ENCODE data around the gene ANKRD33. TPM values are rescaled to one million over a fixed set of nuclear protein-coding genes. Genes with fewer than 3 reads are reported as not detected.

The ANKRD33 gene
- total RNA-seq, 1 experiment from 2014 or later: not detected

DNA sequence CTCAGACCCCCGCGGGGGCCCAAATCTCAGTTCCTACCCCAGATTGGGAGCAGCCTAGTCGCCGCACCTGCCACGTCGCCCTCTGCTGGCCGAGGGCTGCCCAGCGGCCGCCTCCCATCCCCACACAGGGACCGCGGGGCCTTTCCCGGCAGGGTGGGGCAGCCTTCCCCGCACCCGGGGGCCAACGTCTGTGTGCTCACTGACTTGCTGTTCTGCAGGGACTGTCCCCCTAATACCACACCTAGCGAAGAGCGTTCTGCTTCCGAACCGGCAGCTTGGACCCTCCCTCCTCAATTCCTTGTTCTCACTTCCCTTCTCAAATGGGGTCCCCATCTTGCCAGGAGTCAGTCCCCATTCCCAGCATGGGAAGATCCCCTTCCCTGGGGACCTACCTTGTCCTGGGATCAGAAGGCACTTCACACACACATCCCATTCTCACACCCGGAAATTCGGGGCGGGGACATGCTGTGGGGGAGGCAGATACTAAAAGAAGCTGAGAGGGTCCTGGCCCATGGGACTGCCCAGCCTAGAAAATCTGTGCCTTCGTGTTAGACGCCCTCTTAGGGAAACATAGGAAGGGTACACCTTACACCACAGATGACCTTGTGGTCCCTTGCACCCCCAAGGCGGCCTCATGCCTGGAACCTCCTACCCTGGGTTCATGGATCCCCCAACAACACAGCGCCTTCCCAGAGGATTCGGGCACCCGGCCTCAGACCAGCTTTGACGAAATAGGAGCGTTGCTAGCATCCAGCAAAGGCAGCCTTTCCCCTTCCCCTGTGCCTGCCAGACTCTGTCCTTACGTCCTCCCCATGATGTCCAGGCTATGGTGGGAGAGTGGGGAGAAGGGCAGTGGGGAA lies 35.8 kb downstream of the ANKRD33 start:
- H3K9me3 ChIP-seq (ENCODE audit: low read depth, low read length, poor library complexity, severe bottlenecking): no peaks in the 10 kb centered on the region

DNA sequence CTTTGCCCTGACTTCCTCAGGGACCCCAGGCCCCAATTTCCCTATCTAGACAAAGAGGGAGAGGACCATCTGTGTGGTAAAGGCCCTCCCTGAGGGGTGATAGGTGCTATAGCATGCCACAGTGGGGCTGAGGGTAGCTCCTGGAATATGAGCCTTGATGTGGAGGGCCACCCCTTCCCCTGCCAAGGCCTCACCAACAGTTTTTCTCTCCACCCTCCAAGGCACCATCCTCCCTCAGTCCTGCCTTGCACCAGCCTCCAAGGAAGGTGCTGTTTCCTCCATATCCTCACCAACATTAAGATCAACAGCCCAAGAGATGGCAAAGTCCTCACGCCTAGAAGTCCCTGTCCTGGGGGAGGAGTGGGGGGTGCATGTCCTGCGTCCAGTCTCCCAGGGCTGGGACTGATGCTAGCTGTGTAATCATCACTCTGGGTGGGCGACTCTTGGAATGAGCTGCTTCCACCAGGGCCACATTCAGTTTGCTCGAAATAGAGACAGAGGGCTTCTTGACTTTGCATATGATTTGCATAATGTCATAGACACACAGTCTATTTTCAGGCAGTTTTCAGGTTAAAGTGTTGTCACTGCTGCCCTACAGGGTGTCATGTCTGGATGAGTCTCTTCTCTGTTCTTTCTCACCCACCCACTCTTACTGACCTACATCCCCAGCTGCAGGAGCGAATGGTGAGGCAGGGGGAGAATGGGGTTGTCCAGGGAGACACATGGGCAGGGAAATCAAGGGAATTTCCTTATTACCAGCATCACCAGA lies 36.8 kb downstream of the ANKRD33 start:
- no peak overlapping the region for H3K27ac ChIP-seq (ENCODE audit: low read depth, low read length, poor library complexity, severe bottlenecking)
- no peaks in the 10 kb centered on the region for H3K27me3 ChIP-seq (replicated peaks; ENCODE audit: insufficient read depth, low read depth, low read length, poor library complexity)
- no peak for DNase-seq (ENCODE audit: low spot score)
- no peak overlapping the region for H3K4me3 ChIP-seq (ENCODE audit: low read depth, low read length, poor library complexity, severe bottlenecking)
- no peaks in the 10 kb centered on the region for H3K36me3 ChIP-seq (ENCODE audit: insufficient read depth, low read length, poor library complexity, severe bottlenecking)
- CTCF ChIA-PET: no interaction called here
- POLR2A ChIA-PET (ENCODE audit: low non-redundant PET): interaction anchor here (0.5 kb wide), 1 partner anchor 503 kb away, joined by 3 read pairs; no protein-coding TSS in a partner anchor
- H3K9me3 ChIP-seq (ENCODE audit: low read depth, low read length, poor library complexity, severe bottlenecking): no peaks in the 10 kb centered on the region
- H3K4me1 ChIP-seq (ENCODE audit: insufficient read depth, low read length, poor library complexity, severe bottlenecking): no peaks in the 10 kb centered on the region
- intact Hi-C loops (cut with micrococcal nuclease; ENCODE audit: unreplicated experiment): no loop called here
- TF ChIP-seq, protein P1, sequence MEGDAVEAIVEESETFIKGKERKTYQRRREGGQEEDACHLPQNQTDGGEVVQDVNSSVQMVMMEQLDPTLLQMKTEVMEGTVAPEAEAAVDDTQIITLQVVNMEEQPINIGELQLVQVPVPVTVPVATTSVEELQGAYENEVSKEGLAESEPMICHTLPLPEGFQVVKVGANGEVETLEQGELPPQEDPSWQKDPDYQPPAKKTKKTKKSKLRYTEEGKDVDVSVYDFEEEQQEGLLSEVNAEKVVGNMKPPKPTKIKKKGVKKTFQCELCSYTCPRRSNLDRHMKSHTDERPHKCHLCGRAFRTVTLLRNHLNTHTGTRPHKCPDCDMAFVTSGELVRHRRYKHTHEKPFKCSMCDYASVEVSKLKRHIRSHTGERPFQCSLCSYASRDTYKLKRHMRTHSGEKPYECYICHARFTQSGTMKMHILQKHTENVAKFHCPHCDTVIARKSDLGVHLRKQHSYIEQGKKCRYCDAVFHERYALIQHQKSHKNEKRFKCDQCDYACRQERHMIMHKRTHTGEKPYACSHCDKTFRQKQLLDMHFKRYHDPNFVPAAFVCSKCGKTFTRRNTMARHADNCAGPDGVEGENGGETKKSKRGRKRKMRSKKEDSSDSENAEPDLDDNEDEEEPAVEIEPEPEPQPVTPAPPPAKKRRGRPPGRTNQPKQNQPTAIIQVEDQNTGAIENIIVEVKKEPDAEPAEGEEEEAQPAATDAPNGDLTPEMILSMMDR (conservative IDR thresholded peaks at IDR 0.05; ENCODE audit: low read depth, low read length): no peak
- TF ChIP-seq EZH2 (IDR thresholded peaks at IDR 0.05; ENCODE audit: borderline replicate concordance, low read depth, low read length, poor library complexity, severe bottlenecking): no peak
- BruUV-seq (replicated peaks): no TSS peak

More for the DNA sequence above, 35.8 kb downstream of the ANKRD33 start:
- Histone ChIP-seq H3K4me3 (ENCODE audit: low read depth, low read length, poor library complexity, severe bottlenecking) (no peak overlapping the region), H3K27ac (ENCODE audit: low read depth, low read length, poor library complexity, severe bottlenecking) (no peak overlapping the region), H3K36me3 (ENCODE audit: insufficient read depth, low read length, poor library complexity, severe bottlenecking) (no peaks in the 10 kb centered on the region), H3K27me3 (replicated peaks; ENCODE audit: insufficient read depth, low read depth, low read length, poor library complexity) (no peaks in the 10 kb centered on the region), H3K4me1 (ENCODE audit: insufficient read depth, low read length, poor library complexity, severe bottlenecking) (no peaks in the 10 kb centered on the region)
- CTCF ChIA-PET: interaction anchor here (1.8 kb wide), 1 partner anchor 29 kb away, joined by 4 read pairs; no protein-coding TSS in a partner anchor
- peak; percentile 57 for DNase-seq (ENCODE audit: low spot score)
- no TSS peak for BruUV-seq (replicated peaks)
- no peak for TF ChIP-seq EZH2 (IDR thresholded peaks at IDR 0.05; ENCODE audit: borderline replicate concordance, low read depth, low read length, poor library complexity, severe bottlenecking)
- TF ChIP-seq, protein P1 (conservative IDR thresholded peaks at IDR 0.05; ENCODE audit: low read depth, low read length): peak; percentile 95
- POLR2A ChIA-PET (ENCODE audit: low non-redundant PET): no interaction called here
- intact Hi-C loops (cut with micrococcal nuclease; ENCODE audit: unreplicated experiment): no loop called here

DNA sequence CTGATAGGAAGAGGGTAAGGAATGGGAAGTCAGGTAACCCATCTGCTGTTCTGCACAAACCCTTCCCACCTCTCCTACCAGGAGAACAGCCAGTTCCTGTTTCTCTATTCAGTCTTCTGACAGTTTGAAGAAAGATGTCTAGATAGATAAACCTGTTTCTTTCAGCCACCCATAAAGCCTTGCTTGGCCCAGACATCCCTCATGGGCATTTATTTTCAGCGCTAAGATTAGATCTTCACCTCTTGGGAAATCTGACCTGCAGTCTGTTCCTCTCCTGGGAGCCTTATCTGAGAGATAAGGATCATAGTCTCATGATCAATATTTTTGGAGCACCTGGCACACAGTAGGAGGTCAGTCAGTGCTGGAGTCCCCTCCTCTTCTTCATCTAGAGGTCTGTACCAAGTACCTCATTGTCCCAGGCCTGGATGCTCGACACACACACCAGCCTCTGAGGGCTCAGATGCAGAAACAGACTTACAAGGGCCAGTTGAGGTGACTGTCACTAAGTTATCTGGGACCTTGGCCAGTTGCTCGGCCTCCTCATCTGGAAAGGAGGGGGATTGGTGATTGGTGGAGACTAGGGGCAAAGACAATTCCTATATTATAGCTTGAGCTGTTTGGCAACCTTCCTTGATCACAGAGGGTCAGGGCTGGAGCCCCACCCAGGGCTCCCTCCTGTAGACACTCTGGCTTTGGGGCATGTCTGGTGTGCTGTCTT lies 37.6 kb downstream of the ANKRD33 start:
- no peak for TF ChIP-seq EZH2 (IDR thresholded peaks at IDR 0.05; ENCODE audit: borderline replicate concordance, low read depth, low read length, poor library complexity, severe bottlenecking)
- TF ChIP-seq, protein P1 (conservative IDR thresholded peaks at IDR 0.05; ENCODE audit: low read depth, low read length): no peak
- ChIA-PET CTCF (no interaction called here), POLR2A (ENCODE audit: low non-redundant PET) (interaction anchor here (0.5 kb wide), 2 partner anchors 502 to 1318 kb away, joined by 3 to 5 read pairs; no protein-coding TSS in a partner anchor)
- Histone ChIP-seq H3K27me3 (replicated peaks; ENCODE audit: insufficient read depth, low read depth, low read length, poor library complexity) (no peaks in the 10 kb centered on the region), H3K9me3 (ENCODE audit: low read depth, low read length, poor library complexity, severe bottlenecking) (no peaks in the 10 kb centered on the region), H3K36me3 (ENCODE audit: insufficient read depth, low read length, poor library complexity, severe bottlenecking) (no peaks in the 10 kb centered on the region), H3K4me1 (ENCODE audit: insufficient read depth, low read length, poor library complexity, severe bottlenecking) (no peaks in the 10 kb centered on the region), H3K4me3 (ENCODE audit: low read depth, low read length, poor library complexity, severe bottlenecking) (no peak overlapping the region), H3K27ac (ENCODE audit: low read depth, low read length, poor library complexity, severe bottlenecking) (no peak overlapping the region)
- BruUV-seq (replicated peaks): no TSS peak
- intact Hi-C loops (cut with micrococcal nuclease; ENCODE audit: unreplicated experiment): no loop called here
- no peak for DNase-seq (ENCODE audit: low spot score)

Measured in A673 (cell line).